OCI-LY3 (cell line): ENCODE measurements around the gene ANKRD26.

Experiments used
- H2AFZ ChIP-seq: fragments of 200-600, 300-600 bp; shearing (Covaris generic); 2 replicates; pipeline ENCODE4 v1.6.0; 2014; ENCODE audit warnings: antibody characterized with exemption, low read depth, low read length
- H3K27ac ChIP-seq: fragments of 200-600, 300-600 bp; sonication (generic); 2 replicates; pipeline ENCODE4 v1.5.1; 2014; ENCODE audit warnings: mild to moderate bottlenecking, low read length, moderate library complexity, mixed read lengths
- H3K27me3 ChIP-seq: fragments of 200-600, 300-600 bp; sonication (generic); 2 replicates; pipeline ENCODE4 v1.6.1; 2014; ENCODE audit warnings: low read depth, low read length, mixed read lengths
- H3K36me3 ChIP-seq: fragments of 200-600, 300-600 bp; sonication (generic); replicated peaks from 2 replicates; pipeline ENCODE3; 2014; ENCODE audit warnings: low read depth, low read length, mixed read lengths
- H3K4me1 ChIP-seq: fragments of 300-600, 200-600 bp; sonication (generic); 2 replicates; pipeline ENCODE4 v1.6.1; 2014; ENCODE audit warnings: low read length, mixed read lengths
- H3K4me2 ChIP-seq: fragments of 200-600, 300-600 bp; sonication (generic); 2 replicates; pipeline ENCODE4 v1.6.1; 2014; ENCODE audit warnings: low read length, mixed read lengths
- H3K4me3 ChIP-seq: fragments of 300-600, 200-600 bp; sonication (generic); 2 replicates; pipeline ENCODE4 v1.5.1; 2014; ENCODE audit warnings: antibody characterized with exemption, mild to moderate bottlenecking, low read length, moderate library complexity
- H3K79me2 ChIP-seq: fragments of 300-600, 200-600 bp; shearing (Covaris generic); 2 replicates; pipeline ENCODE4 v1.6.1; 2014; ENCODE audit warnings: mild to moderate bottlenecking, low read length, mixed read lengths
- H3K9ac ChIP-seq: fragments of 300-600, 200-600 bp; shearing (Covaris generic); 2 replicates; pipeline ENCODE4 v1.6.0; 2014; ENCODE audit warnings: mild to moderate bottlenecking, low read length, moderate library complexity
- H3K9me3 ChIP-seq: fragments of 200-600, 300-600 bp; shearing (Covaris generic); 2 replicates; pipeline ENCODE4 v1.6.1; 2014; ENCODE audit warnings: low read length, mixed read lengths; ENCODE audit not compliant: insufficient read depth
- H4K20me1 ChIP-seq: fragments of 200-600, 300-600 bp; sonication (generic); 2 replicates; pipeline ENCODE4 v1.6.1; 2016; ENCODE audit warnings: low read length, mixed read lengths; ENCODE audit not compliant: insufficient read depth
- EZH2phosphoT487 ChIP-seq: fragments of 200-600 bp; shearing (Covaris generic); IDR thresholded peaks from 2 replicates; pipeline ENCODE4 v1.6.1; 2018; ENCODE audit warnings: antibody characterized with exemption, mixed run types, low read depth
- TF ChIP-seq, protein P1 (sequence below): fragments of 200-600, 300-600 bp; sonication (generic); IDR thresholded peaks from 2 replicates; pipeline ENCODE4 v1.5.1; 2014; ENCODE audit warnings: antibody characterized with exemption, low read length, low read depth

ANKRD26 gene

GRCh38 chr10:27104919-27105318 is 4.6 kb upstream of the ANKRD26 start:
- peaks cover 3% of the 10 kb centered on the region; the same call in 1 of the 2 replicates for H3K4me1 ChIP-seq
- peaks cover 9% of the 10 kb centered on the region for H3K36me3 ChIP-seq
- H3K9ac ChIP-seq, result no peak overlapping the region
- no peak for TF ChIP-seq EZH2phosphoT487
- TF ChIP-seq, protein P1, sequence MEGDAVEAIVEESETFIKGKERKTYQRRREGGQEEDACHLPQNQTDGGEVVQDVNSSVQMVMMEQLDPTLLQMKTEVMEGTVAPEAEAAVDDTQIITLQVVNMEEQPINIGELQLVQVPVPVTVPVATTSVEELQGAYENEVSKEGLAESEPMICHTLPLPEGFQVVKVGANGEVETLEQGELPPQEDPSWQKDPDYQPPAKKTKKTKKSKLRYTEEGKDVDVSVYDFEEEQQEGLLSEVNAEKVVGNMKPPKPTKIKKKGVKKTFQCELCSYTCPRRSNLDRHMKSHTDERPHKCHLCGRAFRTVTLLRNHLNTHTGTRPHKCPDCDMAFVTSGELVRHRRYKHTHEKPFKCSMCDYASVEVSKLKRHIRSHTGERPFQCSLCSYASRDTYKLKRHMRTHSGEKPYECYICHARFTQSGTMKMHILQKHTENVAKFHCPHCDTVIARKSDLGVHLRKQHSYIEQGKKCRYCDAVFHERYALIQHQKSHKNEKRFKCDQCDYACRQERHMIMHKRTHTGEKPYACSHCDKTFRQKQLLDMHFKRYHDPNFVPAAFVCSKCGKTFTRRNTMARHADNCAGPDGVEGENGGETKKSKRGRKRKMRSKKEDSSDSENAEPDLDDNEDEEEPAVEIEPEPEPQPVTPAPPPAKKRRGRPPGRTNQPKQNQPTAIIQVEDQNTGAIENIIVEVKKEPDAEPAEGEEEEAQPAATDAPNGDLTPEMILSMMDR, result no peak
- no peak overlapping the region for H3K27ac ChIP-seq
- no peaks in the 10 kb centered on the region for H3K27me3 ChIP-seq
- H2AFZ ChIP-seq, result no peak overlapping the region
- H3K79me2 ChIP-seq, result no peaks in the 10 kb centered on the region
- no peaks in the 10 kb centered on the region for H4K20me1 ChIP-seq
- no peak overlapping the region for H3K4me3 ChIP-seq
- no peaks in the 10 kb centered on the region for H3K9me3 ChIP-seq
- H3K4me2 ChIP-seq, result no peak overlapping the region

GRCh38 chr10:27100813-27101347 is 586 bp upstream of the ANKRD26 start:
- Histone ChIP-seq H3K4me1 (peaks cover 19% of the 10 kb centered on the region), H3K79me2 (peaks cover 6% of the 10 kb centered on the region; the same call in 1 of the 2 replicates), H3K36me3 (no peaks in the 10 kb centered on the region), H3K4me3 (peak overlapping the region; percentile 92), H3K27ac (no peak overlapping the region), H3K4me2 (peak overlapping the region; percentile 97), H4K20me1 (no peaks in the 10 kb centered on the region), H3K9me3 (no peaks in the 10 kb centered on the region), H2AFZ (peak overlapping the region; percentile 98), H3K9ac (peak overlapping the region; percentile 80), H3K27me3 (no peaks in the 10 kb centered on the region)
- TF ChIP-seq, protein P1, result no peak
- no peak for TF ChIP-seq EZH2phosphoT487

- H3K79me2 ChIP-seq, result peaks cover 6% of the 10 kb centered on the region; the same call in 1 of the 2 replicates
- peak overlapping the region; percentile 80 for H3K9ac ChIP-seq
- H3K4me2 ChIP-seq, result peak overlapping the region; percentile 86
- H3K4me1 ChIP-seq, result peaks cover 20% of the 10 kb centered on the region
- TF ChIP-seq EZH2phosphoT487, result no peak
- TF ChIP-seq, protein P1, result no peak
- no peak overlapping the region for H2AFZ ChIP-seq
- peak overlapping the region; percentile 57; the same call in 1 of the 2 replicates for H3K27ac ChIP-seq
- H3K4me3 ChIP-seq, result peak overlapping the region; percentile 92
- H3K27me3 ChIP-seq, result no peaks in the 10 kb centered on the region
- peaks cover under 1% of the 10 kb centered on the region for H3K36me3 ChIP-seq
- H3K9me3 ChIP-seq, result no peaks in the 10 kb centered on the region
- H4K20me1 ChIP-seq, result no peaks in the 10 kb centered on the region
These were observed 846 bp downstream of the ANKRD26 start for GRCh38 chr10:27099448-27099847.

DNA sequence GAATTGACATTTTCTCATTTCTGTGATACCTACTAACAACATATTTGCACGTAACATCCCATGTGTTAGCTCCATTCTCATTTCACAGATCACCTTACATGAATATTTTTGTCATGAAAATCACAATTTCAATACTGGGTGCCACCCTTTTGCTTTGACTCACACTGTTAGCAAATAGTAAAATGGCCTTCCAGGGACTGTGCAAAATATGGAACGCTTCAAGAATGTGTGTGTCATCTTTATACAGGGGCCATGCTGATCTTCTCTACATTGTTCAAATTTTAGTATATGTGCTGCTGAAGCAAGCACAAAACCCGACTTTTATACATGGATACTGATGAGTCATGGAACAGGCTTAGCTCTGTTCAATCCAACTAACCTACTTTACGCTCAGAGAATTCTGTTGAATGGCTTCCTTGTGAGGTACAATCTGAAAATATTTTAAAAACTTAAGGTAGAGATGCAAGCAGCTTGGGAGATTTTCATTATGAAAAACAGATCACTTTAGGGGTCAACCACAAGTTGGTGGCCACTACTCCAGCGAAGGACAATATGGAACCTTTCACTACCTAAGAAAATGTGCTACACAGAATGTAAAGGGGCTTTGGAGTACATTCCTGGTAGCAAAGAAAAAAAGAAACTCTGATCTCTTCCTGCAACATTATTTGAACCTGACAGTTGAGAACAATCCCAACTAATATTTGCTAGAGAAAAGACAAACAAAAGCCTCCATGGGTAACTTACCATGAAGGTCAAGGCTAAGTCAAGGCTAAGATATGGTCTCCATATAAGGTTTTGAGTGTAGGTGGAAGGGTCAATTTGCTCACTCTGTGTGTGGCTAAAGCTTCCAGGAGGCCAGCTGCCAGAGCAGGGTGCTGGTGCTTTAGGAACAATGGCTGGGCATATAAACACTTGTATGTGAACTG is 11.9 kb downstream of the ANKRD26 start:
- Histone ChIP-seq H3K27ac (no peak overlapping the region), H3K9me3 (no peaks in the 10 kb centered on the region), H3K4me2 (no peak overlapping the region), H3K9ac (no peak overlapping the region), H3K27me3 (no peaks in the 10 kb centered on the region), H3K4me1 (peaks cover 8% of the 10 kb centered on the region), H4K20me1 (no peaks in the 10 kb centered on the region), H3K4me3 (no peak overlapping the region), H2AFZ (no peak overlapping the region), H3K36me3 (peaks cover 3% of the 10 kb centered on the region), H3K79me2 (no peaks in the 10 kb centered on the region)
- no peak for TF ChIP-seq EZH2phosphoT487
- TF ChIP-seq, protein P1, result no peak
